ENCODE results near the gene USP9X.

DNA sequence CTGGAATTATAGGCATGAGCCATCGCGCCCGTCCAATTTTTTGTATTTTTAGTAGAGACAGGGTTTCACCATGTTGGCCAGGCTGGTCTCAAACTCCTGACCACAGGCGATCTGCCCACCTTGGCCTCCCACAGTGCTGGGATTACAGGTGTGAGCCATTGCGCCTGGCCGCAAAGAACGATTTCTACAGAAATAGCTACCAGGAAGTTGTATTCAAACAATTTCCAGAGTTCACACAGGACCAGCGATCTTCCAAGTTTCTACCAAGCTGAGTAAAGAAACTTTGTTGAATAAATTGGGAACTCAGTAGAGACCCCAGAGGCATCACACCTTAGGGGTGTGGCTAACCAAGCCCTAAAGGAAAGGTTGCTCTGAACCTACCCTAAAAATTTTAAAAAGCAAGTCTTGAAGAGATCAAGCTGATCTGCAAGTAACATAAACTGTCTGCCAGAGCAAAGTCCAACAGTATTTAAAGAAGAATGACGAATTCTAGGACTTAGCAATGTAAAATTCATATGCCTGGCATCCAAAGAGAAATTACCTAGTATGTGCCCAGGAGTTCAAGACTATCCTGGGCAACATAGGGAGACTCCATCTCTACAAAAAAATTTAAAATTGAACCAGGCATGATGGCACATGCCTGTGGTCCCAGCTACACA lies 48.4 kb upstream of the USP9X start:
- TF ChIP-seq POLR2A (IDR thresholded peaks at IDR 0.05; ENCODE audit: low read length) (no peak), GATA1 (IDR thresholded peaks at IDR 0.05; ENCODE audit: low read depth, low read length) (no peak)

Measured in erythroblast (primary cell).